DMS114 treated with DMSO at 0.1 percent for 48 hours (cell line): ENCODE data around the gene ARMC10.
A peak's percentile ranks its signal among the peaks of the same experiment; 100 is the strongest.
"Not testable (repeated sequence)": the region's sequence is repeated elsewhere in the genome, so short reads cannot be mapped to it uniquely, and the experiment has no call there.

ENCODE experiments used
- DNase-seq: peaks from one replicate; lab custom pipeline; 2025; ENCODE audit not compliant: unreplicated experiment; lab: John Stamatoyannopoulos, UW

ARMC10 gene

GRCh38 chr7:103074519-103075336, at the start of gene ARMC10, which contains the start of gene FBXL13:
Gene ARMC10, plus strand, starts transcription at chr7:103075140. Its CDS starts 133 bp downstream, at chr7:103075273.
Gene FBXL13, minus strand, starts transcription at chr7:103074796.
- peak; percentile 83 for DNase-seq

GRCh38 chr7:103025341-103025740, 49.6 kb upstream of the ARMC10 start:
- no peak for DNase-seq

GRCh38 chr7:103031024-103031423, 43.9 kb upstream of the ARMC10 start:
- no peak for DNase-seq

DNA sequence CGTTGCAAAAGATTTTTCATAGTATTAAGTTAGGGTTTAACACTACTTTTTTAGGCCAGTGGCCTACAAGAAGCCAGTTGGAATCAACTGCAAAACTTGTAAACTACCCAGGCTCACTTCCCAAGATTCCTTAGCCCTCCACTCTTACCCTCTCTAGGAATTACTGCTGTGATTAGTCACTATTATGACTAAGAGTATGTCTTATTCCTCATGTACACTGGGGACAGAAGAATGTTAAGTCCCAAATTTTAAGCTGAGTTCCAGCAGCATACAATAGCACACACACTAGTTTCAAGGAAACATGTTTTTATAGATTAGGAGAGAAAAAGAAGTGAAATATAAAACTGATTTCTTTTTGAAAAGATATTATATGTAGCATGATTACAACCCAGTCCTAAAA, 43.2 kb upstream of the ARMC10 start:
- DNase-seq: no peak

DNA sequence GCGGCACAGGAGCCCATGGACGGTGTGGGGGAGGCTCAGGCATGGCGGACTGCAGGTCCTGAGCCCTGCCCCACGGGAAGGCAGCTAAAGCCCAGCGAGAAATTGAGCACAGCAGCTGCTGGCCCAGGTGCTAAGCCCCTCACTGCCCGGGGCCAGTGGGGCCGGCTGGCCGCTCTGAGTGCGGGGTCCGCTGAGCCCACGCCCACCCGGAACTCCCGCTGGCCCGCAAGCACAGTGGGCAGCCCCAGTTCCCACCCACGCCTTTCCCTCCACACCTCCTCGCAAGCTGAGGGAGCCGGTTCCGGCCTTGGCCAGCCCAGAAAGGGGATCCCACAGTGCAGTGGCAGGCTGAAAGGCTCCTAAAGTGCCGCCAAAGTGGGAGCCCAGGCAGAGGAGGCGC, 40.6 kb upstream of the ARMC10 start:
- not testable (repeated sequence) for DNase-seq

- DNase-seq: no peak
Measured at GRCh38 chr7:103037476-103037822, 37.5 kb upstream of the ARMC10 start.

GRCh38 chr7:103037823-103038739, 36.9 kb upstream of the ARMC10 start:
- not testable (repeated sequence) for DNase-seq

GRCh38 chr7:103041815-103042214, 33.1 kb upstream of the ARMC10 start:
- not testable (repeated sequence) for DNase-seq

DNA sequence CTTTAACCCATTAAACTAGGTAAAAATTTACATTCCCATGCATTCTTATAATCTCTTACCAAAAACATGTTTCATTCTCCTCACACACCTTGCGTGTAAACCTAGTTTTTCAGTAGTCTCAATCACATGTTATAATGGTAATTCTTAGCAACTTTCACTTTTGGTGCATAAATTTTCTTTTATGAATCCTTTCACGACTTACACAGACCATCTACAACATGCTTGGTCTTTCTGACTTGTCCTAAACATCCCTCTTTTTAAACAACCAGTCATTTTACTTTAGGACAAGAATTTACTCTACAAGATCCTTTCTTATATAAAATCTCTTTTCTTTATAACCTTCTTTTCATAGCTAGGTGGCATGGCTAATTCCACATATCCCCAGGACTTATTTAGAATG, 26.1 kb upstream of the ARMC10 start:
- DNase-seq: peak; percentile 2

- no peak for DNase-seq
Measured at GRCh38 chr7:103051519-103051918, 23.4 kb upstream of the ARMC10 start.

DNA sequence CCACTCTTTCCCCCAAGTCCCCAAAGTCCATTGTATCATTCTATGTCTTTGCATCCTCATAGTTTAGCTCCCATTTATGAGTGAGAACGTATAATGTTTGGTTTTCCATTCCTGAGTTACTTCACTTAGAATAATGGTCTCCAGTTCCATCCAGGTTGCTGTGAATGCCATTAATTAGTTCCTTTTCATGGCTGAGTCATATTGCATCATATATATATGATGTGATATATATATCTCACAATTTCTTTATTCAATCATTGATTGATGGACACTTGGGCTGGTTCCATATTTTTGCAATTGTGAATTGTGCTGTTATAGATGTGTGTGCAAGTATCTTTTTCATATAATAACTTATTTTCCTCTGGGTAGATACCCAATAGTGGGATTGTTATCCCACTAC, 18.9 kb upstream of the ARMC10 start:
- DNase-seq: not testable (repeated sequence)

DNA sequence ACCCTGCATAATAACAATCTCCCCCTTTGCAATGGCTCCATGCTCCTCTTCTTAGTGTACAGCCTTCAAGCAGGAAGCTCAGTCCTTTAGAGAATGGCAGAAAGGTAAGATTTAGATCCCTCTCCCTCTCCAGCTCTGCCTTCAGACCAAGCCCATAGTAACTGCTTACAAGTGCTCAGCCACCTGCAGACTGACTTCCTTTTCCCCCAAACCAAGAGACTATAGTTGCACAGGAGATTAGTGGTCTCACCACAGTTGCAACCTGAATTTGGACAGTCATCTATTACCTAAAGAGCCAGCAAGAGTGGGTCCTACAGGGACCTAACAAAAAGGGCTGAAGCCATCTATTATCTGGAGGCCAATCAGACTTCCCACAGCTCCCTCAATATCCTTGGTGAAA, 16.8 kb upstream of the ARMC10 start:
- DNase-seq: no peak

GRCh38 chr7:103059471-103059870, 15.5 kb upstream of the ARMC10 start:
- no peak for DNase-seq

DNA sequence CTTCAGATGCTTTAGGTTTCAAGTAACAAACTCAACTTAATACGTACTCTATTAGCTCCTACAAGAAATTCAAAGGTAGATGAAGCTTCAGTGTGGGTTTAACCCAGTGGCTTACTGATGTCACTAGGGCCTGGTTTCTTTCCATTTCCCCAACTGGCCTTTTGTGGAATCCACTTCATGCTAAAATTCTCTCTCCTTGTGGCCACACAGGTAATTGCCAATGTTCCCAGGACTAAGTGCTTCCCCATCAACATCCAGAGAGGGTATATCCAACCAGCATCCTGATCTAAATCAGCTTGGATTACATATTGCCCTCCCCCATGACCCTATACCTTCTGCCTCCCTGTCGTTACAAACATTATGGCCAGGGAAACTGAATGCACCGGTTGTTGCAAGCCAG, 11.0 kb upstream of the ARMC10 start:
- DNase-seq: no peak

- no peak for DNase-seq
Measured at GRCh38 chr7:103065667-103066066, 9.3 kb upstream of the ARMC10 start.

- no peak for DNase-seq
Measured at GRCh38 chr7:103068414-103069403, 6.2 kb upstream of the ARMC10 start.

DNA sequence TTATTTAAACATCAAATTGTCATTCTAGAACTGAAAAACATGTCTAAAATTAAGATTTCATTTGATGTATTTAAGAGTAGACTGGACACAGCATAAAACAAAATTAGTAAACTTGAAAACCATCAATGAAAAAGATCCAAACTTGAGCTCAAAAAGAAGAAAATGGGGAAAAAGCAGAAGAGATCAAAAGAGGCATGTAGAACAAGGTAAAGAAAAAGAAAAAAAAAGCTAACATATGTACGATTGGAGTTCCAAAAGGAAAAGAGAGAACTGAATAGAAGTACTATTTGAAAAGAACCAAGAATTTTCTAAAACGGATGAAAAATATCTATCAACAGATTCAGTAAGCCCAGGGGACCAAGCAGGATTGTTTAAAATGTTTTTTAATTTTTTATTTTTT, 3.9 kb upstream of the ARMC10 start:
- no peak for DNase-seq

DNA sequence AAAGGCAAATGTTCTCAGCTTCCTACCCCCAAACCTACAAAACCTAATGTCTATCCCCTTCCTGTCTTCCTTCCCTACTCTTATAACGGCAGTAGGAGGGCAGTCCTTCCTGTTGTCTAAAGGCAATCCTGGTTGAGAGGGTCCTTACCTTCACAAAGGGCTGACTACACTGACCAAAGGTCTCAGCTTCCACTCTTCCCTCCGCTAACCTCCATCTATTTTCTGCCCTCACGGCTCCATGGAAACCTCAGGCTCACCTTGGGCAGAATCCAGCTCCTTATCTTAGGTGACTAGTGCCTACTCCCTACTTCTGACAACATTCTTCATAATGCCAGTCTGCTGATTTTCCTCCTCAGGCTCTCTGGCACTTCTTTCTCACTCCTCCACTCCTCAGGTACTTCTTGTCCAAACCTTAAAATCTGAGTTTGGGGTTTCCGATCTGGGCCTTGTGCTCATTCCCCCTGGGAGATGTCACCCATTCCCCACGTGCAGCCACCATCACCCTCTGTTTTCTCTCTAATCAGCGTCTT, 886 bp upstream of the ARMC10 start:
- no peak for DNase-seq

DNA sequence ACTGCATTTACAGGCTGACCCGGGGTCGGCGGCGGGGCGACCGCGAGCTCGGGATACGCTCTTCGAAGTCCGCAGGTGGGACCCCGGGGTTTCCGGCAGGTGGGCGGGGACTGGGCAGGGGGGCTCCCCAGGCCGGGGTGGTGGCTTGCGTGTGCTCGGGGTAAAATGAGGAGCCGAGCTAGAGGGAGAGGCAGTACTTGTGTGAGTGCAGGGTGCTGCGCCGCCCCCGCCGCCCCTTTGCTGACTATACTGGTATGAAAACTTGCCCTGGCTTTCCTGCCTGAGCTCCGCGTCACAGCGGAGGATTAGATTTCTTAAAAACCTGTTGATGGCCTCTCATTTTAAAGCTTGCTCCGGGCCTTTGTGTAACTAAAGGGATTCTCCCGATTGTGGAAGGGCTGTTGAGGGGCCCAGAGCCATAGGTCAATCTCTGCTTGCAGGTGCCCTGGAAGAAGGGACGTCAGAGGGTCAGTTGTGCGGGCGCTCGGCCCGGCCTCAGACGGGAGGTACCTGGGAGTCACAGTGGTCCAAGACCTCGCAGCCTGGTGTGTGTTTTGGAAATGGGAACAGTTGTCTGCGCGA, 488 bp downstream of the ARMC10 start:
- DNase-seq: no peak

DNA sequence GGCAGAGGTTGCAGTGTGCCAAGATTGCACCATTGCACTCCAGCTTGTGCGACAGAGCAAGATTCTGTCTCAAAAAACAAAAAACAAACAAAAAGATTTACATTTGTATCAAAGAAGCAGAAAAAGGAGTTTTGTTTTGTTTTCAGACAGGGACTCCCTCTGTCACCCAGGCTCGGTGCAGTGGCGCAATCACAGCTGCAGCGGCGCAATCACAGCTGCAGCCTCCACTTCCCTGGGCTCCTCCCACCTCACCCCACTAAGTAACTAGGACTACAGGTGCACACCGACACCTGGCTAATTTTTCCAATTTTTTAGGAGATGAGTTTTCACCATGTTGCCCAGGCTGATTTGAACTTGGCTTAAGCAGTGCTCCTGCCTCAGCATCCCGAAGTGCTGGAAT, 1.8 kb downstream of the ARMC10 start:
- DNase-seq: no peak
